ENCODE measurements around the gene GFI1. TPM values are rescaled to one million over a fixed set of nuclear protein-coding genes. Genes with fewer than 3 reads are reported as not detected.

The GFI1 gene
- total and polyA plus RNA-seq, 2 of the 13 experiments (the other 11 are each of a cell fraction or from before 2014, with no cell fraction given) = 10.3 to 10.5 TPM

- TF ChIP-seq, protein P1, sequence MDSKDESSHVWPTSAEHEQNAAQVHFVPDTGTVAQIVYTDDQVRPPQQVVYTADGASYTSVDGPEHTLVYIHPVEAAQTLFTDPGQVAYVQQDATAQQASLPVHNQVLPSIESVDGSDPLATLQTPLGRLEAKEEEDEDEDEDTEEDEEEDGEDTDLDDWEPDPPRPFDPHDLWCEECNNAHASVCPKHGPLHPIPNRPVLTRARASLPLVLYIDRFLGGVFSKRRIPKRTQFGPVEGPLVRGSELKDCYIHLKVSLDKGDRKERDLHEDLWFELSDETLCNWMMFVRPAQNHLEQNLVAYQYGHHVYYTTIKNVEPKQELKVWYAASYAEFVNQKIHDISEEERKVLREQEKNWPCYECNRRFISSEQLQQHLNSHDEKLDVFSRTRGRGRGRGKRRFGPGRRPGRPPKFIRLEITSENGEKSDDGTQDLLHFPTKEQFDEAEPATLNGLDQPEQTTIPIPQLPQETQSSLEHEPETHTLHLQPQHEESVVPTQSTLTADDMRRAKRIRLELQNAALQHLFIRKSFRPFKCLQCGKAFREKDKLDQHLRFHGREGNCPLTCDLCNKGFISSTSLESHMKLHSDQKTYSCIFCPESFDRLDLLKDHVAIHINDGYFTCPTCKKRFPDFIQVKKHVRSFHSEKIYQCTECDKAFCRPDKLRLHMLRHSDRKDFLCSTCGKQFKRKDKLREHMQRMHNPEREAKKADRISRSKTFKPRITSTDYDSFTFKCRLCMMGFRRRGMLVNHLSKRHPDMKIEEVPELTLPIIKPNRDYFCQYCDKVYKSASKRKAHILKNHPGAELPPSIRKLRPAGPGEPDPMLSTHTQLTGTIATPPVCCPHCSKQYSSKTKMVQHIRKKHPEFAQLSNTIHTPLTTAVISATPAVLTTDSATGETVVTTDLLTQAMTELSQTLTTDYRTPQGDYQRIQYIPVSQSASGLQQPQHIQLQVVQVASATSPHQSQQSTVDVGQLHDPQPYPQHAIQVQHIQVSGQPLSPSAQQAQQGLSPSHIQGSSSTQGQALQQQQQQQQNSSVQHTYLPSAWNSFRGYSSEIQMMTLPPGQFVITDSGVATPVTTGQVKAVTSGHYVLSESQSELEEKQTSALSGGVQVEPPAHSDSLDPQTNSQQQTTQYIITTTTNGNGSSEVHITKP (CRISPR knock-in tag; IDR thresholded peaks at IDR 0.05; ENCODE audit: low read depth) = peak; percentile 57; the same call in 1 of the 2 replicates
- peak; percentile 46; the same call in 1 of the 2 replicates for TF ChIP-seq ZNF33B (CRISPR knock-in tag; IDR thresholded peaks at IDR 0.05)
- peak; percentile 51; the same call in 1 of the 2 replicates for TF ChIP-seq CREM (IDR thresholded peaks at IDR 0.05)
- TF ChIP-seq CREM (CRISPR knock-in tag; IDR thresholded peaks at IDR 0.05) = no peak
- TF ChIP-seq MZF1 (CRISPR knock-in tag; IDR thresholded peaks at IDR 0.05; ENCODE audit: borderline replicate concordance) = 0 out of 2 replicates have a peak, but pooled peaks have one; percentile 33
- TF ChIP-seq, protein P2, sequence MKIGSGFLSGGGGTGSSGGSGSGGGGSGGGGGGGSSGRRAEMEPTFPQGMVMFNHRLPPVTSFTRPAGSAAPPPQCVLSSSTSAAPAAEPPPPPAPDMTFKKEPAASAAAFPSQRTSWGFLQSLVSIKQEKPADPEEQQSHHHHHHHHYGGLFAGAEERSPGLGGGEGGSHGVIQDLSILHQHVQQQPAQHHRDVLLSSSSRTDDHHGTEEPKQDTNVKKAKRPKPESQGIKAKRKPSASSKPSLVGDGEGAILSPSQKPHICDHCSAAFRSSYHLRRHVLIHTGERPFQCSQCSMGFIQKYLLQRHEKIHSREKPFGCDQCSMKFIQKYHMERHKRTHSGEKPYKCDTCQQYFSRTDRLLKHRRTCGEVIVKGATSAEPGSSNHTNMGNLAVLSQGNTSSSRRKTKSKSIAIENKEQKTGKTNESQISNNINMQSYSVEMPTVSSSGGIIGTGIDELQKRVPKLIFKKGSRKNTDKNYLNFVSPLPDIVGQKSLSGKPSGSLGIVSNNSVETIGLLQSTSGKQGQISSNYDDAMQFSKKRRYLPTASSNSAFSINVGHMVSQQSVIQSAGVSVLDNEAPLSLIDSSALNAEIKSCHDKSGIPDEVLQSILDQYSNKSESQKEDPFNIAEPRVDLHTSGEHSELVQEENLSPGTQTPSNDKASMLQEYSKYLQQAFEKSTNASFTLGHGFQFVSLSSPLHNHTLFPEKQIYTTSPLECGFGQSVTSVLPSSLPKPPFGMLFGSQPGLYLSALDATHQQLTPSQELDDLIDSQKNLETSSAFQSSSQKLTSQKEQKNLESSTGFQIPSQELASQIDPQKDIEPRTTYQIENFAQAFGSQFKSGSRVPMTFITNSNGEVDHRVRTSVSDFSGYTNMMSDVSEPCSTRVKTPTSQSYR (CRISPR knock-in tag; IDR thresholded peaks at IDR 0.05; ENCODE audit: borderline replicate concordance) = 0 out of 2 replicates have a peak, but pooled peaks have one; percentile 22
- 0 out of 2 replicates have a peak, but pooled peaks have one; percentile 76 for TF ChIP-seq ZNF337 (CRISPR knock-in tag; IDR thresholded peaks at IDR 0.05; ENCODE audit: borderline replicate concordance, low read depth)
- peak; percentile 89; the same call in 1 of the 2 replicates for TF ChIP-seq ZNF782 (CRISPR knock-in tag; IDR thresholded peaks at IDR 0.05; ENCODE audit: borderline replicate concordance)
- TF ChIP-seq DNMT1 (CRISPR knock-in tag; IDR thresholded peaks at IDR 0.05) = no peak; the same call in 1 of the 2 replicates
- no peak; the same call in 1 of the 2 replicates for TF ChIP-seq HNF1A (IDR thresholded peaks at IDR 0.05; ENCODE audit: low read depth)
- TF ChIP-seq HNF1A (CRISPR knock-in tag; IDR thresholded peaks at IDR 0.05; ENCODE audit: borderline replicate concordance) = peak; percentile 46; the same call in 1 of the 2 replicates
- TF ChIP-seq ZNF652 (CRISPR knock-in tag; IDR thresholded peaks at IDR 0.05; ENCODE audit: borderline replicate concordance, low read depth) = no peak
- TF ChIP-seq MLLT10 (CRISPR knock-in tag; IDR thresholded peaks at IDR 0.05) = no peak
- no peak for TF ChIP-seq PHF5A (CRISPR knock-in tag; IDR thresholded peaks at IDR 0.05; ENCODE audit: low read depth, unreplicated experiment)
- peak; percentile 99 for TF ChIP-seq ZNF264 (CRISPR knock-in tag; IDR thresholded peaks at IDR 0.05)
- TF ChIP-seq SMYD3 (CRISPR knock-in tag; IDR thresholded peaks at IDR 0.05) = peak; percentile 76; the same call in 1 of the 2 replicates
Measured at GRCh38 chr1:92441697-92442342, 44.9 kb downstream of the GFI1 start (continued).

Measured in HepG2 (cell line).